Heart left ventricle (tissue), 13 donors: Measurements from ENCODE around the gene CEP250.

Source experiments
- CTCF ChIP-seq, 12 donors: fragments of 200-600 bp; sonication (generic) in 4 of 12; IDR thresholded peaks; one replicate each; pipeline versions ENCODE4 v1.5.0 to v1.8.0; 2018 to 2022; ENCODE audit warnings: antibody characterized with exemption in 12 of 12, mild to moderate bottlenecking in 5 of 12
- POLR2A ChIP-seq, 2 donors: fragments of 450-650 bp; IDR thresholded peaks; one replicate each; pipeline ENCODE4 v1.6.1; 2017; ENCODE audit warnings: antibody characterized with exemption in 2 of 2, mild to moderate bottlenecking in 2 of 2, moderate library complexity in 2 of 2
- donor health status: ischemic (EF 13 %, LVEDD 7.1; RV severe dilation, severe dysfunction).
- donor health status: DM: no; HTN: yes; CAD: no.
- donor health status: DM: no; HTN: no; CAD: no.
- donor health status: ischemic (EF 25% LVEDD 6.9; RV normal size, moderate dysfunction).
- donor health status: ischemic (EF 25% LVEDD 5.7; RV mildly dilated, moderate dysfunction).
- donor health status: ischemic (EF 35%, LVEDD 5.7; RV mildly dilated, moderate dysfunction).
- donor health status: nonischemic (EF 11% LVEDD 7.7; RV severe dilation, severe dysfunction).
- donor health status: DM: yes; HTN: yes; CAD: no.
- donor health status: PGD.
- donor health status: ischemic (EF 29% LVEDD 5.4; RV normal size, mild dysfunction).
- donor health status: nonischemic (EF 23%, LVEDD 6.1; RV moderate dilation, normal function).

- no peak for TF ChIP-seq CTCF (IDR thresholded peaks at IDR 0.05)
- no peak for TF ChIP-seq POLR2A (IDR thresholded peaks at IDR 0.05)
Observed at GRCh38 chr20:35453647-35454046, 1.8 kb upstream of the CEP250 start.
